GM12864 (cell line): ENCODE results near the gene WDR90.

ENCODE experiments used
- DNase-seq: peaks from one replicate; pipeline ENCODE4 v3.0.0-alpha.2; 2011; ENCODE audit warnings: low read depth
- H3K4me3 ChIP-seq: 2 replicates; pipeline ENCODE4 v1.5.1; 2011; ENCODE audit warnings: mild to moderate bottlenecking, low read depth, low read length, control low read depth
- CTCF ChIP-seq: IDR thresholded peaks from 2 replicates; pipeline ENCODE4 v1.5.1; 2011; ENCODE audit warnings: low read depth, mild to moderate bottlenecking, moderate library complexity, low read length, control low read depth, inconsistent platforms; ENCODE audit errors: missing control alignments

Gene WDR90

GRCh38 chr16:674214-674881 is 25.2 kb downstream of the WDR90 start:
- no peak overlapping the region for H3K4me3 ChIP-seq
- DNase-seq = no peak
- TF ChIP-seq CTCF = no peak

- no peak for DNase-seq
- TF ChIP-seq CTCF = no peak
- H3K4me3 ChIP-seq = no peak within 1 kb of the TSS
These were observed 26.1 kb downstream of the WDR90 start, which contains the start of gene RHBDL1 for GRCh38 chr16:674968-675883. TSS of gene RHBDL1 (plus strand) at chr16:675671. CDS start at chr16:675791, 120 bp downstream.

GRCh38 chr16:675884-676564 is 26.9 kb downstream of the WDR90 start:
- no peak for DNase-seq
- H3K4me3 ChIP-seq = no peak overlapping the region
- no peak for TF ChIP-seq CTCF

- H3K4me3 ChIP-seq = no peak overlapping the region
- TF ChIP-seq CTCF = no peak
- DNase-seq = no peak
These were observed 27.4 kb downstream of the WDR90 start for GRCh38 chr16:676565-676902.

GRCh38 chr16:676913-677312 is 27.7 kb downstream of the WDR90 start:
- TF ChIP-seq CTCF = no peak
- no peak overlapping the region for H3K4me3 ChIP-seq
- DNase-seq = no peak

- DNase-seq = no peak
- no peak overlapping the region for H3K4me3 ChIP-seq
- no peak for TF ChIP-seq CTCF
These were observed 28.4 kb downstream of the WDR90 start for GRCh38 chr16:677316-678190.
